Stimulated activated naive CD8-positive, alpha-beta T cell treated with anti-CD3 and anti-CD28 coated beads, Interleukin-15, Interleukin-2, amounts not matched to agents 100 ng/mL and 50 ng/mL, for 24 hours (primary cell): Measurements from ENCODE around the gene RCAN1.
"Not testable (repeated sequence)": the region's sequence is repeated elsewhere in the genome, so short reads cannot be mapped to it uniquely, and the experiment has no call there.

ENCODE experiments used
- H3K27ac Mint-ChIP-seq: one replicate; pipeline ENCODE4 v1.8.0; 2021; ENCODE audit warnings: mild to moderate bottlenecking, mixed read lengths
- H3K27me3 Mint-ChIP-seq: one replicate; pipeline ENCODE4 v1.8.0; 2021; ENCODE audit warnings: mixed read lengths
- H3K36me3 Mint-ChIP-seq: one replicate; pipeline ENCODE4 v1.8.0; 2021; ENCODE audit warnings: low read depth, mixed read lengths
- H3K4me1 Mint-ChIP-seq: one replicate; pipeline ENCODE4 v1.8.0; 2021; ENCODE audit warnings: low read depth, mixed read lengths
- H3K4me3 Mint-ChIP-seq: one replicate; pipeline ENCODE4 v1.8.0; 2021; ENCODE audit warnings: mild to moderate bottlenecking, mixed read lengths
- H3K9me3 Mint-ChIP-seq: one replicate; pipeline ENCODE4 v1.8.0; 2021; ENCODE audit warnings: mixed read lengths

The RCAN1 gene

GRCh38 chr21:34574601-34575529 is 40.0 kb downstream of the RCAN1 start:
- Mint-ChIP-seq H3K4me1 (peaks cover 16% of the 10 kb centered on the region), H3K4me3 (no peak overlapping the region), H3K27me3 (no peaks in the 10 kb centered on the region), H3K36me3 (peaks cover 20% of the 10 kb centered on the region), H3K27ac (no peak overlapping the region), H3K9me3 (peaks cover 12% of the 10 kb centered on the region)

GRCh38 chr21:34571994-34572393 is 42.9 kb downstream of the RCAN1 start:
- Mint-ChIP-seq H3K4me1 (peaks cover 10% of the 10 kb centered on the region), H3K27me3 (no peaks in the 10 kb centered on the region), H3K36me3 (peaks cover 30% of the 10 kb centered on the region), H3K9me3 (peaks cover 12% of the 10 kb centered on the region), H3K4me3 (no peak overlapping the region), H3K27ac (no peak overlapping the region)

GRCh38 chr21:34570313-34570712 is 44.6 kb downstream of the RCAN1 start:
- Mint-ChIP-seq H3K9me3 (peaks cover 12% of the 10 kb centered on the region), H3K27ac (no peak overlapping the region), H3K36me3 (peaks cover 30% of the 10 kb centered on the region), H3K4me3 (no peak overlapping the region), H3K27me3 (no peaks in the 10 kb centered on the region), H3K4me1 (peaks cover 10% of the 10 kb centered on the region)

- Mint-ChIP-seq H3K4me1 (peaks cover 10% of the 10 kb centered on the region), H3K27ac (no peak overlapping the region), H3K9me3 (peaks cover 12% of the 10 kb centered on the region), H3K36me3 (peaks cover 30% of the 10 kb centered on the region), H3K27me3 (no peaks in the 10 kb centered on the region), H3K4me3 (no peak overlapping the region)
Measured at GRCh38 chr21:34569381-34569979, 45.4 kb downstream of the RCAN1 start.

- peaks cover 26% of the 10 kb centered on the region for H3K36me3 Mint-ChIP-seq
- peaks cover 12% of the 10 kb centered on the region for H3K9me3 Mint-ChIP-seq
- H3K4me1 Mint-ChIP-seq = peaks cover 10% of the 10 kb centered on the region
- H3K4me3 Mint-ChIP-seq, H3K27ac Mint-ChIP-seq, H3K27me3 Mint-ChIP-seq: not testable (repeated sequence)
Measured at GRCh38 chr21:34568801-34569200, 46.1 kb downstream of the RCAN1 start.

- H3K4me1 Mint-ChIP-seq = peaks cover 10% of the 10 kb centered on the region
- H3K9me3 Mint-ChIP-seq = peaks cover 3% of the 10 kb centered on the region
- H3K36me3 Mint-ChIP-seq = peaks cover 17% of the 10 kb centered on the region
- H3K27me3 Mint-ChIP-seq = no peaks in the 10 kb centered on the region
- no peak overlapping the region for H3K4me3 Mint-ChIP-seq
- H3K27ac Mint-ChIP-seq = no peak overlapping the region
Measured at GRCh38 chr21:34567604-34568155, 47.2 kb downstream of the RCAN1 start.

GRCh38 chr21:34565238-34565637 is 49.7 kb downstream of the RCAN1 start:
- Mint-ChIP-seq H3K36me3 (peaks cover 11% of the 10 kb centered on the region), H3K27ac (no peak overlapping the region), H3K4me3 (no peak overlapping the region), H3K27me3 (no peaks in the 10 kb centered on the region), H3K9me3 (no peaks in the 10 kb centered on the region), H3K4me1 (peaks cover 4% of the 10 kb centered on the region)

- not testable (repeated sequence) for H3K9me3 Mint-ChIP-seq, H3K27me3 Mint-ChIP-seq, H3K4me1 Mint-ChIP-seq, H3K4me3 Mint-ChIP-seq, H3K36me3 Mint-ChIP-seq, H3K27ac Mint-ChIP-seq
Measured at GRCh38 chr21:34563370-34563769, 51.5 kb downstream of the RCAN1 start.

- H3K9me3 Mint-ChIP-seq = no peaks in the 10 kb centered on the region
- H3K4me3 Mint-ChIP-seq = no peak overlapping the region
- H3K27me3 Mint-ChIP-seq = no peaks in the 10 kb centered on the region
- no peak overlapping the region for H3K27ac Mint-ChIP-seq
- peaks cover 14% of the 10 kb centered on the region for H3K4me1 Mint-ChIP-seq
- no peaks in the 10 kb centered on the region for H3K36me3 Mint-ChIP-seq
Measured at GRCh38 chr21:34561806-34562205, 53.1 kb downstream of the RCAN1 start.

GRCh38 chr21:34560609-34561008 is 54.3 kb downstream of the RCAN1 start:
- H3K9me3 Mint-ChIP-seq = no peaks in the 10 kb centered on the region
- H3K36me3 Mint-ChIP-seq = no peaks in the 10 kb centered on the region
- no peak overlapping the region for H3K27ac Mint-ChIP-seq
- H3K4me1 Mint-ChIP-seq = peaks cover 14% of the 10 kb centered on the region
- H3K4me3 Mint-ChIP-seq = no peak overlapping the region
- no peaks in the 10 kb centered on the region for H3K27me3 Mint-ChIP-seq

GRCh38 chr21:34560021-34560420 is 54.9 kb downstream of the RCAN1 start:
- Mint-ChIP-seq H3K27me3 (no peaks in the 10 kb centered on the region), H3K4me3 (no peak overlapping the region), H3K36me3 (peaks cover 3% of the 10 kb centered on the region), H3K9me3 (peaks cover 3% of the 10 kb centered on the region), H3K27ac (no peak overlapping the region), H3K4me1 (peaks cover 15% of the 10 kb centered on the region)

GRCh38 chr21:34559089-34559631 is 55.8 kb downstream of the RCAN1 start:
- Mint-ChIP-seq H3K9me3 (peaks cover 11% of the 10 kb centered on the region), H3K4me1 (peaks cover 23% of the 10 kb centered on the region), H3K36me3 (peaks cover 12% of the 10 kb centered on the region), H3K27ac (peak overlapping the region; percentile 49), H3K4me3 (no peak overlapping the region), H3K27me3 (no peaks in the 10 kb centered on the region)

GRCh38 chr21:34558166-34558565 is 56.7 kb downstream of the RCAN1 start:
- Mint-ChIP-seq H3K36me3 (peaks cover 13% of the 10 kb centered on the region), H3K4me3 (no peak overlapping the region), H3K9me3 (peaks cover 12% of the 10 kb centered on the region), H3K27me3 (no peaks in the 10 kb centered on the region), H3K27ac (no peak overlapping the region), H3K4me1 (peaks cover 33% of the 10 kb centered on the region)

GRCh38 chr21:34557261-34557660 is 57.7 kb downstream of the RCAN1 start:
- peaks cover 39% of the 10 kb centered on the region for H3K4me1 Mint-ChIP-seq
- no peak overlapping the region for H3K4me3 Mint-ChIP-seq
- H3K27ac Mint-ChIP-seq = peak overlapping the region; percentile 63
- no peaks in the 10 kb centered on the region for H3K27me3 Mint-ChIP-seq
- peaks cover 13% of the 10 kb centered on the region for H3K36me3 Mint-ChIP-seq
- H3K9me3 Mint-ChIP-seq = peaks cover 16% of the 10 kb centered on the region

- Mint-ChIP-seq H3K9me3 (peaks cover 16% of the 10 kb centered on the region), H3K36me3 (peaks cover 19% of the 10 kb centered on the region), H3K4me1 (peaks cover 39% of the 10 kb centered on the region), H3K27ac (peak overlapping the region; percentile 22)
- H3K27me3 Mint-ChIP-seq, H3K4me3 Mint-ChIP-seq: not testable (repeated sequence)
Measured at GRCh38 chr21:34554670-34555069, 60.2 kb downstream of the RCAN1 start.
